B cell (primary cell): Measurements from ENCODE around the gene MLNR.

ENCODE experiments used
- CTCF ChIP-seq: fragments of 200-600 bp; IDR thresholded peaks from one replicate; pipeline ENCODE4 v1.8.0; 2022; ENCODE audit warnings: antibody characterized with exemption, mild to moderate bottlenecking
- EZH2 ChIP-seq: IDR thresholded peaks from 2 replicates; pipeline ENCODE4 v1.6.1; 2012; ENCODE audit warnings: borderline replicate concordance, low read depth, mild to moderate bottlenecking, moderate library complexity, low read length; ENCODE audit not compliant: insufficient read depth, poor library complexity, severe bottlenecking

GRCh38 chr13:49185264-49185663, 34.9 kb upstream of the MLNR start:
- TF ChIP-seq EZH2: no peak
- TF ChIP-seq CTCF: no peak
